Skeletal muscle tissue (tissue), 4 donors: Measurements from ENCODE around the gene MYOF. TPM values are rescaled to one million over a fixed set of nuclear protein-coding genes. Genes with fewer than 3 reads are reported as not detected.

ENCODE experiments used
- H3K27ac ChIP-seq: one replicate; pipeline ENCODE4 v1.7.0; 2013; ENCODE audit warnings: mild to moderate bottlenecking, low read depth, low read length, inconsistent platforms
- H3K27me3 ChIP-seq, 3 donors: one replicate each; pipeline ENCODE4 v1.7.0; 2013; ENCODE audit warnings: low read length in 3 of 3; ENCODE audit not compliant: control insufficient read depth in 3 of 3, insufficient read depth in 3 of 3
- H3K36me3 ChIP-seq, 3 donors: one replicate each; pipeline ENCODE4 v1.7.0; 2013; ENCODE audit warnings: low read length in 3 of 3; ENCODE audit not compliant: control insufficient read depth in 3 of 3, insufficient read depth in 3 of 3
- H3K4me1 ChIP-seq, 3 donors: one replicate each; pipeline ENCODE4 v1.7.0; 2013; ENCODE audit warnings: low read length in 3 of 3, mild to moderate bottlenecking in 3 of 3; ENCODE audit not compliant: control insufficient read depth in 3 of 3, insufficient read depth in 3 of 3
- H3K4me3 ChIP-seq, 3 donors: one replicate each; pipeline ENCODE4 v1.7.0; 2013; ENCODE audit warnings: low read length in 3 of 3
- H3K9ac ChIP-seq, 3 donors: one replicate each; pipeline ENCODE4 v1.7.0; 2013; ENCODE audit warnings: low read length in 3 of 3, mild to moderate bottlenecking in 3 of 3, moderate library complexity in 2 of 3, low read depth in 1 of 3
- H3K9me3 ChIP-seq, 3 donors: one replicate each; pipeline ENCODE4 v1.7.0; 2013; ENCODE audit warnings: low read length in 3 of 3; ENCODE audit not compliant: control insufficient read depth in 3 of 3
- total RNA-seq: library from RNA; depleted of rRNA; stranded (reverse); fragments of >200 nt; gene quantifications from one replicate; pipeline ENCODE4 v1.2.3, GENCODE V29; 2014
- donor health status: Osteomylitis.

MYOF gene
- total RNA-seq, 1 donor from 2014 or later = 45.4 TPM

GRCh38 chr10:93277360-93277759 lies 204.8 kb downstream of the MYOF start:
- no peaks in the 10 kb centered on the region for H3K36me3 ChIP-seq
- no peaks in the 10 kb centered on the region for H3K27me3 ChIP-seq
- no peaks in the 10 kb centered on the region for H3K9me3 ChIP-seq
- no peaks in the 10 kb centered on the region for H3K4me1 ChIP-seq
- H3K9ac ChIP-seq = no peak overlapping the region
- H3K27ac ChIP-seq = no peak overlapping the region
- no peak overlapping the region for H3K4me3 ChIP-seq

DNA sequence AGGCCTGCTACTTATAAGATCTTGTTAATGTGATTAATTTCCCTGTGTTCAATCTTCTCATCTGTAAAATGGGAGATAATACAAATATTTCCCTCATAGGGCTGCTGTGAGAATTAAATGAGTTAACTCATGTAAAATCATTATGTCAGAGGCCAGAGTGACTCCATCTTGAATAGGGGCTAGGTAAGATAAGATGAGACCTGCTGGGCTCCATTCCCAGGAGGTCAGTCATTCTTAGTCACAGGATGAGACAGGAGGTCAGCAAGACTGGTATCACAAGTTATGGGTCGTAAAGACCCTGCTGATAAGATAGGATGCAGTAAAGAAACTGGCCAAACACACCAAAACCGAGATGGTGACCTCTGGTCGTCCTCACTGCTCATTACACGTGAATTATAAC lies 207.7 kb downstream of the MYOF start:
- Histone ChIP-seq H3K27me3 (no peaks in the 10 kb centered on the region), H3K4me3 (no peak overlapping the region), H3K4me1 (no peaks in the 10 kb centered on the region), H3K9me3 (no peaks in the 10 kb centered on the region), H3K9ac (no peak overlapping the region), H3K27ac (no peak overlapping the region), H3K36me3 (no peaks in the 10 kb centered on the region)

DNA sequence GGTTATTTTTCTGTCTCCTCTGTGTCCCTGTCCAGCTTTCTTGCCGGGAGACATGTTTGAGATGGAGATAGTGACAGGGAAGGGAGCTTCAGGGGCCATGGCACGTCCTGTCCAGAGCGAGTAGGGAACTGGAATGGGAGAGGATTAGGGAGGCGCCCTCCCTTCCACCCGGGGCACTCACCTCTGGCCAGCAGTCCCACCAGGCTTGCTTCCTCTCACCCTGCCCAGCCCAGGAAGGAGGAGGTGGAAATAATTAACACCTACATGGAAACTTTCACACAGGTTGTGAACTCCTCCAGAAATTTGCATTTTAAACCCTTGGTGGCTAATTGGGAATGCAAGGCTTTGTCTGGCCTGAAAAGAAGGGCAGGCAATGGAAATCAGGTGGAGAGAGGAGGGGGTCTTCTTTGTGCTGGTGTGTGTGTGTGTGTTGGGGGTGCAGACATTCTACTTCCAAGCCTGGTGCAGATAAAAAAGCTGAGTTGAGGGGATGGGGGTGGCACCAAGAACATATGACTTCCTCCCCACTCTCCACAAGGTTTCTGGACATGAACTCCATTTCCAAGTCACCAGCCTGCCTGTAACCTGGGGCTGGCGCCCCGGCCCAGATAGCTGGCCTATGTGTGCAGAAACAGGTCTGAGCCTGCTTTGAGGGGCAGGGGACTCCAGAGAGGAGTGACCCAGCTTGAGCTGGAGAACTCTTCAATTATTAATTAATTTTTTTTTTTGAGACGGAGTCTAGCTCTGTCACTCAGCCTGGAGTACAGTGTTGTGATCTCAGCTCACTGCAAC lies 209.1 kb downstream of the MYOF start:
- Histone ChIP-seq H3K27ac (no peak overlapping the region), H3K9ac (no peak overlapping the region), H3K4me1 (no peaks in the 10 kb centered on the region), H3K36me3 (no peaks in the 10 kb centered on the region), H3K9me3 (no peaks in the 10 kb centered on the region), H3K4me3 (no peak overlapping the region), H3K27me3 (no peaks in the 10 kb centered on the region)

DNA sequence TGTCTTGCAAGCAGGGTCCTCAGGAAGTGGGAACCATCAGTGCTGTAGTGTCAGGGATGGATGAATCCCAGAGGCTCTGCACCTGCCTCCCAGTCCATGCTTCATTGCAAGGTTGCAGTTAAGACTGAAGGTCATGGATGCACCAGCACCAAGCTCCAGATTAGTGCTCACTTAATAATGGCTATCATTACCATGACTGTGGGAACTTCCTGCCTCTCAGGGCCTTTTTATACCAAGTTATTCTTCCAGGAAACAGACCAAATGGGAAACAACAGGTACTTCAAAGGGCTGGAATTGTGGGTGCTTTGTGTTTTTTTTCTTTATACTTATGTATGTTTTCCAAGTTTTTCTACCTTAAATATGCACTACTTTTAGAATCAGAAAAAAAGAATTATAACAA lies 210.8 kb downstream of the MYOF start:
- H3K4me1 ChIP-seq = no peaks in the 10 kb centered on the region
- no peaks in the 10 kb centered on the region for H3K27me3 ChIP-seq
- no peaks in the 10 kb centered on the region for H3K9me3 ChIP-seq
- no peak overlapping the region for H3K27ac ChIP-seq
- H3K9ac ChIP-seq = no peak overlapping the region
- no peak overlapping the region for H3K4me3 ChIP-seq
- H3K36me3 ChIP-seq = no peaks in the 10 kb centered on the region

GRCh38 chr10:93269281-93269680 lies 212.9 kb downstream of the MYOF start:
- H3K4me3 ChIP-seq = no peak overlapping the region
- no peaks in the 10 kb centered on the region for H3K36me3 ChIP-seq
- H3K27ac ChIP-seq = no peak overlapping the region
- H3K4me1 ChIP-seq = no peaks in the 10 kb centered on the region
- H3K9ac ChIP-seq = no peak overlapping the region
- H3K27me3 ChIP-seq = no peaks in the 10 kb centered on the region
- H3K9me3 ChIP-seq = no peaks in the 10 kb centered on the region

DNA sequence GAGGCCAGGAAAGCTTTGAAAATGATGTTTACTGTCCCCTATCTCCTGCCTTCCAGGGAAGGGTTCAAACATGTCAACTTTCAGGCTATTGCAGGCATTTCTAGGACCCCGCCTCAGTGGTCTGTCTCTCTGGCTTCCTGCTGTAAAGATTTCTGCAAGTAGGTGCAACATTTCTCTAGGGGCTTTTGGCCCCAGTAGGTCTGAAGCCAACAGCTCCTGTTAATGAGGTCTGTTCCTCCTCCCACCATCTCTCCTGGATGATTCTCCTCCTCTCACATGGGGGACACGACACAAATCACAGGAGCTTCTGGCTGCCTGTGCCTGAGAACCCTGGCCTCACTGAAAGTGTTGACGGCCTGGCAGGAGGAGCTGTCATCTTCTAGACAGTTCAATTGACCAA lies 214.1 kb downstream of the MYOF start:
- Histone ChIP-seq H3K9me3 (no peaks in the 10 kb centered on the region), H3K27me3 (no peaks in the 10 kb centered on the region), H3K27ac (no peak overlapping the region), H3K4me1 (no peaks in the 10 kb centered on the region), H3K4me3 (no peak overlapping the region), H3K36me3 (no peaks in the 10 kb centered on the region), H3K9ac (no peak overlapping the region)

GRCh38 chr10:93267521-93267920 lies 214.6 kb downstream of the MYOF start:
- no peaks in the 10 kb centered on the region for H3K36me3 ChIP-seq
- no peak overlapping the region for H3K4me3 ChIP-seq
- no peaks in the 10 kb centered on the region for H3K27me3 ChIP-seq
- H3K4me1 ChIP-seq = no peaks in the 10 kb centered on the region
- H3K27ac ChIP-seq = no peak overlapping the region
- no peaks in the 10 kb centered on the region for H3K9me3 ChIP-seq
- H3K9ac ChIP-seq = no peak overlapping the region

- Histone ChIP-seq H3K4me1 (no peaks in the 10 kb centered on the region), H3K9ac (no peak overlapping the region), H3K9me3 (no peaks in the 10 kb centered on the region), H3K27me3 (no peaks in the 10 kb centered on the region), H3K36me3 (no peaks in the 10 kb centered on the region), H3K27ac (no peak overlapping the region), H3K4me3 (no peak overlapping the region)
These were observed 215.3 kb downstream of the MYOF start for GRCh38 chr10:93266858-93267257.

- Histone ChIP-seq H3K4me1 (no peaks in the 10 kb centered on the region), H3K9me3 (no peaks in the 10 kb centered on the region), H3K27me3 (no peaks in the 10 kb centered on the region), H3K36me3 (no peaks in the 10 kb centered on the region), H3K9ac (no peak overlapping the region), H3K4me3 (no peak overlapping the region), H3K27ac (no peak overlapping the region)
These were observed 220.0 kb downstream of the MYOF start for GRCh38 chr10:93261961-93262610.

GRCh38 chr10:93261089-93261488 lies 221.0 kb downstream of the MYOF start:
- Histone ChIP-seq H3K36me3 (no peaks in the 10 kb centered on the region), H3K27ac (no peak overlapping the region), H3K4me1 (no peaks in the 10 kb centered on the region), H3K9ac (no peak overlapping the region), H3K4me3 (no peak overlapping the region), H3K27me3 (no peaks in the 10 kb centered on the region), H3K9me3 (no peaks in the 10 kb centered on the region)
